Endothelial cell of umbilical vein (primary cell): ENCODE data around the gene REM1.

ENCODE experiments used
- POLR2A ChIP-seq: IDR thresholded peaks from 2 replicates; pipeline ENCODE4 v1.6.1; 2012; ENCODE audit warnings: low read depth, mild to moderate bottlenecking, control low read depth, low read length
- TF ChIP-seq, protein P1 (sequence below), 2 donors: IDR thresholded peaks; 1 replicate in 1 of 2; 2 replicates in 1 of 2; pipeline ENCODE4 v1.5.1; 2011; ENCODE audit warnings: low read length in 2 of 2, mild to moderate bottlenecking in 2 of 2, moderate library complexity in 2 of 2, control low read depth in 1 of 2, inconsistent platforms in 1 of 2, low read depth in 1 of 2; ENCODE audit not compliant: insufficient read depth in 1 of 2; ENCODE audit errors: extremely low read depth in 1 of 2

DNA sequence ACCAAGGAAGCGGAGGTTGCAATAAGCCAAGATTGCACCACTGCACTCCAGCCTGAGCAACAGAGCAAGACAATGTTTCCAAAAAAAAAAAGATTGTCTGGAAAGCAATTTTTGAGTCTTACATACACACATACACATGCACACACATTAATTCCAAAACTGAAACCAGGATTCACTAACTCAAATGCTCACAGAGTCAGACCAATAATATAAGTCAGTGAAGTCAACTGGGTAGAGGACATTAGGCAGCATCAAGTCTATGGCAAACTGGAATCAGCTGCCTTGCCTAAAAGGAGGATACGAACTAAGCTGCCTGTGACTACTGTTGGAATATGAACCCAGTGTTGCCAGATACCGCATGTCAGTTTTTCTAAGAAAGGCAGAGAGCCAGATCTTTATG lies 15.7 kb downstream of the REM1 start:
- no peak for TF ChIP-seq POLR2A
- TF ChIP-seq, protein P1, sequence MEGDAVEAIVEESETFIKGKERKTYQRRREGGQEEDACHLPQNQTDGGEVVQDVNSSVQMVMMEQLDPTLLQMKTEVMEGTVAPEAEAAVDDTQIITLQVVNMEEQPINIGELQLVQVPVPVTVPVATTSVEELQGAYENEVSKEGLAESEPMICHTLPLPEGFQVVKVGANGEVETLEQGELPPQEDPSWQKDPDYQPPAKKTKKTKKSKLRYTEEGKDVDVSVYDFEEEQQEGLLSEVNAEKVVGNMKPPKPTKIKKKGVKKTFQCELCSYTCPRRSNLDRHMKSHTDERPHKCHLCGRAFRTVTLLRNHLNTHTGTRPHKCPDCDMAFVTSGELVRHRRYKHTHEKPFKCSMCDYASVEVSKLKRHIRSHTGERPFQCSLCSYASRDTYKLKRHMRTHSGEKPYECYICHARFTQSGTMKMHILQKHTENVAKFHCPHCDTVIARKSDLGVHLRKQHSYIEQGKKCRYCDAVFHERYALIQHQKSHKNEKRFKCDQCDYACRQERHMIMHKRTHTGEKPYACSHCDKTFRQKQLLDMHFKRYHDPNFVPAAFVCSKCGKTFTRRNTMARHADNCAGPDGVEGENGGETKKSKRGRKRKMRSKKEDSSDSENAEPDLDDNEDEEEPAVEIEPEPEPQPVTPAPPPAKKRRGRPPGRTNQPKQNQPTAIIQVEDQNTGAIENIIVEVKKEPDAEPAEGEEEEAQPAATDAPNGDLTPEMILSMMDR (IDR thresholded peaks at IDR 0.05; ENCODE audit: extremely low read depth in 1 of 2, insufficient read depth in 1 of 2, low read depth in 1 of 2, low read length in 2 of 2), result no peak
